Hepatocyte (in vitro differentiated cells): ENCODE measurements around the gene FGD2. TPM values are rescaled to one million over a fixed set of nuclear protein-coding genes. Genes with fewer than 3 reads are reported as not detected.

Experiments
- DNase-seq: peaks from one replicate; pipeline ENCODE4 v3.0.0-alpha.2; 2016; ENCODE audit warnings: low spot score
- H2AFZ ChIP-seq: fragments of 200-600 bp; sonication (generic); 2 replicates; pipeline ENCODE4 v1.6.0; 2016; ENCODE audit warnings: antibody characterized with exemption, mild to moderate bottlenecking
- H3K27ac ChIP-seq: fragments of 200-600 bp; sonication (generic); 2 replicates; pipeline ENCODE4 v1.5.1; 2016; ENCODE audit warnings: mild to moderate bottlenecking
- H3K27me3 ChIP-seq: fragments of 200-600 bp; sonication (generic); 2 replicates; pipeline ENCODE4 v1.6.1; 2016
- H3K36me3 ChIP-seq: fragments of 200-600 bp; sonication (generic); replicated peaks from 2 replicates; pipeline ENCODE4 v1.5.1; 2016; ENCODE audit warnings: low read depth; ENCODE audit not compliant: insufficient read depth
- H3K4me1 ChIP-seq: fragments of 200-600 bp; sonication (generic); 2 replicates; pipeline ENCODE4 v1.5.1; 2016; ENCODE audit warnings: mild to moderate bottlenecking, moderate library complexity; ENCODE audit not compliant: insufficient read depth
- H3K4me2 ChIP-seq: fragments of 200-600 bp; sonication (generic); 2 replicates; pipeline ENCODE4 v1.6.0; 2016
- H3K4me3 ChIP-seq: fragments of 200-600 bp; sonication (generic); 2 replicates; pipeline ENCODE4 v1.5.1; 2016; ENCODE audit warnings: mild to moderate bottlenecking
- H3K79me2 ChIP-seq: fragments of 200-600 bp; sonication (generic); 2 replicates; pipeline ENCODE4 v1.6.0; 2017; ENCODE audit warnings: mild to moderate bottlenecking
- H3K9me2 ChIP-seq: fragments of 200-600 bp; sonication (generic); replicated peaks from 2 replicates; pipeline ENCODE4 v1.6.0; 2017; ENCODE audit warnings: mild to moderate bottlenecking; ENCODE audit not compliant: insufficient read depth
- H3K9me3 ChIP-seq: fragments of 200-600 bp; sonication (generic); 2 replicates; pipeline ENCODE4 v1.5.1; 2016; ENCODE audit warnings: low read depth, mild to moderate bottlenecking
- H4K20me1 ChIP-seq: fragments of 200-600 bp; sonication (generic); 2 replicates; pipeline ENCODE4 v1.6.0; 2016; ENCODE audit warnings: mild to moderate bottlenecking; ENCODE audit not compliant: insufficient read depth, poor library complexity, severe bottlenecking
- CTCF ChIP-seq: fragments of 200-600 bp; sonication (generic); IDR thresholded peaks from 2 replicates; pipeline ENCODE4 v1.5.1; 2016; ENCODE audit warnings: antibody characterized with exemption, mild to moderate bottlenecking; ENCODE audit not compliant: poor library complexity
- EZH2 ChIP-seq: fragments of 200-600 bp; sonication (generic); IDR thresholded peaks from 2 replicates; pipeline ENCODE4 v1.6.1; 2016; ENCODE audit warnings: antibody characterized with exemption, mild to moderate bottlenecking, borderline replicate concordance
- EZH2phosphoT487 ChIP-seq: fragments of 200-600 bp; sonication (generic); IDR thresholded peaks from one replicate; pipeline ENCODE4 v1.6.1; 2018; ENCODE audit warnings: antibody characterized with exemption, mild to moderate bottlenecking, low read depth, moderate library complexity; ENCODE audit not compliant: unreplicated experiment, severe bottlenecking
- WGBS: methylation state at CpG from one replicate; pipeline ENCODE4 v1.1.6; 2016; ENCODE audit warnings: low lambda C conversion rate; ENCODE audit errors: missing lambda C conversion rate; 5-methylcytosine and 5-hydroxymethylcytosine counted together
- polyA plus RNA-seq: library from polyadenylated mRNA; unstranded; fragments of >200 nt; fragmentation: Nextera tagmentation; extraction: Ambion mirVana; gene quantifications from 2 replicates; pipeline ENCODE4 v1.2.1, GENCODE V29; 2016
- total RNA-seq: library from RNA; depleted of rRNA; stranded (reverse); fragments of >200 nt; gene quantifications from 2 replicates; pipeline ENCODE4 v1.2.3, GENCODE V29; 2014

Gene FGD2
- total and polyA plus RNA-seq, 2 experiments from 2014 or later: 4.6 to 5.2 TPM

GRCh38 chr6:37052027-37052628 lies 46.7 kb downstream of the FGD2 start:
- H3K27me3 ChIP-seq: no peaks in the 10 kb centered on the region
- H3K36me3 ChIP-seq: no peaks in the 10 kb centered on the region
- 71% methylated on average over 9 of the region's 9 CpGs for WGBS
- no peak for TF ChIP-seq EZH2
- no peak for TF ChIP-seq EZH2phosphoT487
- TF ChIP-seq CTCF: no peak
- DNase-seq: no peak
- H3K4me1 ChIP-seq: peaks cover 9% of the 10 kb centered on the region
- H4K20me1 ChIP-seq: no peaks in the 10 kb centered on the region
- no peaks in the 10 kb centered on the region for H3K9me2 ChIP-seq
- H3K9me3 ChIP-seq: no peaks in the 10 kb centered on the region
- peak overlapping the region; percentile 11 for H3K27ac ChIP-seq
- H3K4me2 ChIP-seq: no peak overlapping the region
- H3K4me3 ChIP-seq: no peak overlapping the region
- no peaks in the 10 kb centered on the region for H3K79me2 ChIP-seq
- no peak overlapping the region for H2AFZ ChIP-seq

GRCh38 chr6:37053683-37054082 lies 48.2 kb downstream of the FGD2 start:
- H3K27me3 ChIP-seq: no peaks in the 10 kb centered on the region
- peaks cover 9% of the 10 kb centered on the region for H3K4me1 ChIP-seq
- 78% methylated on average over 7 of the region's 7 CpGs for WGBS
- no peak overlapping the region for H3K4me3 ChIP-seq
- no peaks in the 10 kb centered on the region for H3K79me2 ChIP-seq
- no peaks in the 10 kb centered on the region for H4K20me1 ChIP-seq
- H3K9me3 ChIP-seq: no peaks in the 10 kb centered on the region
- H3K9me2 ChIP-seq: no peaks in the 10 kb centered on the region
- TF ChIP-seq EZH2phosphoT487 (no peak), CTCF (no peak), EZH2 (no peak)
- no peak overlapping the region for H3K27ac ChIP-seq
- no peak overlapping the region for H2AFZ ChIP-seq
- H3K4me2 ChIP-seq: no peak overlapping the region
- no peaks in the 10 kb centered on the region for H3K36me3 ChIP-seq
- DNase-seq: no peak

- no peaks in the 10 kb centered on the region for H3K79me2 ChIP-seq
- 90% methylated on average over 11 of the region's 11 CpGs for WGBS
- TF ChIP-seq EZH2phosphoT487 (no peak), EZH2 (no peak), CTCF (no peak)
- no peak overlapping the region for H3K4me2 ChIP-seq
- H4K20me1 ChIP-seq: no peaks in the 10 kb centered on the region
- no peak overlapping the region for H3K4me3 ChIP-seq
- H3K9me2 ChIP-seq: no peaks in the 10 kb centered on the region
- no peak for DNase-seq
- H3K36me3 ChIP-seq: no peaks in the 10 kb centered on the region
- no peaks in the 10 kb centered on the region for H3K9me3 ChIP-seq
- no peaks in the 10 kb centered on the region for H3K27me3 ChIP-seq
- no peak overlapping the region for H3K27ac ChIP-seq
- no peak overlapping the region for H2AFZ ChIP-seq
- H3K4me1 ChIP-seq: peaks cover 14% of the 10 kb centered on the region
Observed at GRCh38 chr6:37054171-37054570, 48.7 kb downstream of the FGD2 start.
